A673 (cell line): Measurements from ENCODE around the gene SKP1. TPM values are rescaled to one million over a fixed set of nuclear protein-coding genes. Genes with fewer than 3 reads are reported as not detected.

Experiments used
- BruUV-seq: library from RNA; stranded (reverse); fragments of 400-500 nt; replicated peaks from 2 replicates; lab custom pipeline; 2021; lab: Mats Ljungman, UMichigan
- CTCF ChIA-PET: fragments of 300-600 bp; sonication (Branson Sonifier 250); formaldehyde crosslinking; loops from one replicate; lab custom pipeline; 2022; ENCODE audit warnings: antibody characterized with exemption; lab: Charles Lee
- POLR2A ChIA-PET: fragments of 300-600 bp; sonication (Branson Sonifier 250); formaldehyde crosslinking; loops from one replicate; lab custom pipeline; 2022; ENCODE audit warnings: antibody characterized with exemption; ENCODE audit not compliant: low non-redundant PET; lab: Charles Lee
- DNase-seq: peaks from one replicate; pipeline ENCODE4 v3.0.0-alpha.2; 2015; ENCODE audit warnings: low spot score
- H3K27ac ChIP-seq: fragments of 200-600 bp; sonication (generic); 2 replicates; pipeline ENCODE4 v1.5.1; 2016; ENCODE audit warnings: mixed run types, low read depth, mild to moderate bottlenecking, mixed read lengths, antibody characterized with exemption, low read length; ENCODE audit not compliant: poor library complexity, severe bottlenecking
- H3K27me3 ChIP-seq: fragments of 200-600 bp; sonication (generic); replicated peaks from 2 replicates; pipeline ENCODE4 v1.6.1; 2017; ENCODE audit warnings: mixed run types, low read depth, mild to moderate bottlenecking, mixed read lengths, antibody characterized with exemption, low read length; ENCODE audit not compliant: insufficient read depth, poor library complexity
- H3K36me3 ChIP-seq: fragments of 200-600 bp; sonication (generic); 2 replicates; pipeline ENCODE4 v1.6.1; 2016; ENCODE audit warnings: mixed run types, mild to moderate bottlenecking, mixed read lengths, antibody characterized with exemption, low read length; ENCODE audit not compliant: insufficient read depth, poor library complexity, severe bottlenecking
- H3K4me1 ChIP-seq: fragments of 200-600 bp; sonication (generic); 2 replicates; pipeline ENCODE4 v1.6.1; 2017; ENCODE audit warnings: mixed run types, mild to moderate bottlenecking, mixed read lengths, antibody characterized with exemption, low read length; ENCODE audit not compliant: insufficient read depth, poor library complexity, severe bottlenecking
- H3K4me3 ChIP-seq: fragments of 200-600 bp; sonication (generic); 2 replicates; pipeline ENCODE4 v1.5.1; 2016; ENCODE audit warnings: low read depth, mixed run types, mild to moderate bottlenecking, mixed read lengths, low read length; ENCODE audit not compliant: poor library complexity, severe bottlenecking
- H3K9me3 ChIP-seq: fragments of 200-600 bp; sonication (generic); 2 replicates; pipeline ENCODE4 v1.6.1; 2016; ENCODE audit warnings: mixed run types, low read depth, mild to moderate bottlenecking, mixed read lengths, antibody characterized with exemption, low read length; ENCODE audit not compliant: poor library complexity, severe bottlenecking
- CTCF ChIP-seq: fragments of 300-800, 200-600 bp; sonication (generic); conservative IDR thresholded peaks from 2 replicates; pipeline ENCODE4 v1.5.1; 2017; ENCODE audit warnings: low read depth, mild to moderate bottlenecking, antibody characterized with exemption, low read length, moderate library complexity, mixed read lengths
- EZH2 ChIP-seq: fragments of 200-600 bp; sonication (generic); IDR thresholded peaks from 2 replicates; pipeline ENCODE4 v1.6.1; 2017; ENCODE audit warnings: borderline replicate concordance, low read depth, mild to moderate bottlenecking, mixed read lengths, antibody characterized with exemption, low read length; ENCODE audit not compliant: poor library complexity, severe bottlenecking
- intact Hi-C: fragments of 100-400 bp; cut with micrococcal nuclease; formaldehyde crosslinking; loops from one replicate; pipeline ENCODE4 v1.10.0; 2022; ENCODE audit not compliant: unreplicated experiment
- total RNA-seq: library from RNA; stranded (reverse); gene quantifications from 2 replicates; pipeline ENCODE4 v1.2.3, GENCODE V29; 2021

Gene SKP1
- total RNA-seq, 1 experiment from 2014 or later, result 465 TPM

GRCh38 chr5:134142806-134143205 lies 33.9 kb downstream of the SKP1 start:
- H3K36me3 ChIP-seq, result peaks cover 32% of the 10 kb centered on the region
- intact Hi-C loops, result no loop called here
- H3K27me3 ChIP-seq, result no peaks in the 10 kb centered on the region
- TF ChIP-seq EZH2, result no peak
- TF ChIP-seq CTCF, result no peak
- H3K4me3 ChIP-seq, result no peak overlapping the region
- H3K4me1 ChIP-seq, result peaks cover 3% of the 10 kb centered on the region
- no TSS peak for BruUV-seq
- POLR2A ChIA-PET, result no interaction called here
- no peak overlapping the region for H3K27ac ChIP-seq
- DNase-seq, result no peak
- no peaks in the 10 kb centered on the region for H3K9me3 ChIP-seq
- CTCF ChIA-PET, result interaction anchor here (5.3 kb wide), 1 partner anchor 103 kb away, joined by 87 read pairs; no protein-coding TSS in a partner anchor

GRCh38 chr5:134142052-134142451 lies 34.7 kb downstream of the SKP1 start:
- Histone ChIP-seq H3K27me3 (no peaks in the 10 kb centered on the region), H3K4me3 (no peak overlapping the region), H3K9me3 (no peaks in the 10 kb centered on the region), H3K4me1 (peaks cover 7% of the 10 kb centered on the region), H3K27ac (no peak overlapping the region), H3K36me3 (peaks cover 30% of the 10 kb centered on the region)
- ChIA-PET CTCF (interaction anchor here (5.3 kb wide), 1 partner anchor 102 kb away, joined by 87 read pairs; no protein-coding TSS in a partner anchor), POLR2A (no interaction called here)
- intact Hi-C loops, result no loop called here
- TF ChIP-seq EZH2 (no peak), CTCF (no peak)
- no TSS peak for BruUV-seq
- DNase-seq, result no peak

GRCh38 chr5:134141331-134142050 lies 35.3 kb downstream of the SKP1 start:
- POLR2A ChIA-PET, result no interaction called here
- no peak for DNase-seq
- no peak overlapping the region for H3K27ac ChIP-seq
- H3K4me1 ChIP-seq, result peaks cover 7% of the 10 kb centered on the region
- intact Hi-C loops, result no loop called here
- CTCF ChIA-PET, result interaction anchor here (5.3 kb wide), 1 partner anchor 102 kb away, joined by 87 read pairs; no protein-coding TSS in a partner anchor
- no TSS peak for BruUV-seq
- no peak overlapping the region for H3K4me3 ChIP-seq
- H3K27me3 ChIP-seq, result no peaks in the 10 kb centered on the region
- no peaks in the 10 kb centered on the region for H3K9me3 ChIP-seq
- H3K36me3 ChIP-seq, result peaks cover 31% of the 10 kb centered on the region
- TF ChIP-seq EZH2 (no peak), CTCF (no peak)
